Placental epithelial cell (primary cell): ENCODE results near the gene ACTL10. TPM values are rescaled to one million over a fixed set of nuclear protein-coding genes. Genes with fewer than 3 reads are reported as not detected.

Experiments used
- total RNA-seq: library from RNA; depleted of rRNA; stranded (reverse); fragments of >200 nt; gene quantifications from 2 replicates; pipeline ENCODE4 v1.2.3, GENCODE V29; 2012

Gene ACTL10
- 6.0 and 7.1 TPM in 2 replicates for total RNA-seq

GRCh38 chr20:33666293-33667244, at the start of gene ACTL10:
TSS of gene ACTL10 (plus strand) at chr20:33666943. CDS start at chr20:33667498, 555 bp downstream.

GRCh38 chr20:33662172-33662571, 4.6 kb upstream of the ACTL10 start, which contains the start of gene C20orf144:
TSS of gene C20orf144 (plus strand) at chr20:33662327. CDS start at chr20:33662346, 19 bp downstream.

GRCh38 chr20:33674294-33675135, 7.8 kb downstream of the ACTL10 start, which contains the start of gene NECAB3:
TSS of gene NECAB3 (minus strand) at chr20:33674428. CDS start at chr20:33674352, 76 bp downstream.

GRCh38 chr20:33686100-33686983, 19.6 kb downstream of the ACTL10 start, which contains the start of gene E2F1:
TSS of gene E2F1 (minus strand) at chr20:33686385. CDS start at chr20:33686264, 121 bp downstream.

Other genes with a start within 250 kb of the ACTL10 start
- gene SNTA1, start 223.2 kb upstream of the ACTL10 start, total RNA-seq = 7.1 and 17.2 TPM in 2 replicates
- 9.1 and 15.3 TPM in 2 replicates for gene CBFA2T2, start 176.8 kb upstream of the ACTL10 start, total RNA-seq
- gene C20orf144, start 4.6 kb upstream of the ACTL10 start, total RNA-seq = 0.33 and 0.39 TPM in 2 replicates
- 24.1 and 48.3 TPM in 2 replicates for gene NECAB3, start 7.5 kb downstream of the ACTL10 start, total RNA-seq
- 4.7 and 5.6 TPM in 2 replicates for gene E2F1, start 19.4 kb downstream of the ACTL10 start, total RNA-seq
- 5.9 and 11.0 TPM in 2 replicates for gene PXMP4, start 53.4 kb downstream of the ACTL10 start, total RNA-seq
- gene ZNF341, start 65.1 kb downstream of the ACTL10 start, total RNA-seq = 2.5 and 3.5 TPM in 2 replicates
- gene CHMP4B, start 144.4 kb downstream of the ACTL10 start, total RNA-seq = 33.3 and 40.8 TPM in 2 replicates